Activated CD4-positive, alpha-beta memory T cell treated with anti-CD3 and anti-CD28 coated beads, Interleukin-2, amount 10 ng/mL, durations not matched to agents 7 days and 5 days (primary cell): ENCODE measurements around the gene GUCY2F. TPM values are rescaled to one million over a fixed set of nuclear protein-coding genes. Genes with fewer than 3 reads are reported as not detected.

Experiments
- CTCF ChIA-PET: fragments of 350-600 bp; sonication (Branson Sonifier 250); formaldehyde crosslinking; loops from one replicate; lab custom pipeline; 2021; ENCODE audit warnings: antibody characterized with exemption, inconsistent platforms; lab: Charles Lee
- POLR2A ChIA-PET: fragments of 350-600 bp; sonication (Branson Sonifier 250); formaldehyde crosslinking; loops from one replicate; lab custom pipeline; 2021; ENCODE audit warnings: antibody characterized with exemption; lab: Charles Lee
- DNase-seq: peaks from one replicate; pipeline ENCODE4 v3.0.0-alpha.2; 2020
- H3K27ac Mint-ChIP-seq: one replicate; pipeline ENCODE4 v1.8.0; 2021; ENCODE audit warnings: mild to moderate bottlenecking, mixed read lengths
- H3K27me3 Mint-ChIP-seq: one replicate; pipeline ENCODE4 v1.8.0; 2021; ENCODE audit warnings: mixed read lengths
- H3K36me3 Mint-ChIP-seq: one replicate; pipeline ENCODE4 v1.8.0; 2021; ENCODE audit warnings: low read depth, mixed read lengths
- H3K4me1 Mint-ChIP-seq: one replicate; pipeline ENCODE4 v1.8.0; 2021; ENCODE audit warnings: mixed read lengths
- H3K4me3 Mint-ChIP-seq: one replicate; pipeline ENCODE4 v1.8.0; 2021; ENCODE audit warnings: mild to moderate bottlenecking, mixed read lengths
- H3K9me3 Mint-ChIP-seq: one replicate; pipeline ENCODE4 v1.8.0; 2021; ENCODE audit warnings: mixed read lengths
- total RNA-seq, 2 experiments: library from RNA; stranded (reverse); gene quantifications; one replicate each; pipeline ENCODE4 v1.2.3, GENCODE V29; 2021

Gene GUCY2F
- total RNA-seq, result not detected

DNA sequence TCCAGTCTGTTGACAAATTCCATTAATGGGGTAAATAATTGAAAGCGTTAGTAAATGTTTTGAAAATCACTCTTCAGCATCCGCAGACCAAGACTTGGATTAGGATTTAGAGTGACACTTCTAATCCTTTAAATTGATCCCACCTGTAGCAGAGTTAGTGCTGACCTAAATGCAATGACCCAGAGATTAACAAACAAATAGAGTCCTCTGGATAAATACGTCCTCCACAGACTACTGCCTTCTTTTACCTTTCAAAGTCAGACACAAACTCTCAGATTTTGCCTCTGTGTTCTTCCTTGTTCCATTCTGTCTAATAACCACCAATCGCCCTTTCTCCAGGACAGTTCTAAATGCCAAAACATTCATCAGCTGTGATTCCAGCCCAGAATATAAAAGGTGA lies at the start of gene GUCY2F:
Gene GUCY2F, minus strand, starts transcription at position 101 of the 400 bp plus-strand sequence. CDS start 6,150 bp downstream, outside the sequence.
- no peak within 1 kb of the TSS for H3K4me3 Mint-ChIP-seq
- ChIA-PET CTCF (no interaction called here), POLR2A (no interaction called here)
- peaks cover 2% of the 10 kb centered on the region for H3K27me3 Mint-ChIP-seq
- no peaks in the 10 kb centered on the region for H3K4me1 Mint-ChIP-seq
- H3K9me3 Mint-ChIP-seq, result no peaks in the 10 kb centered on the region
- H3K27ac Mint-ChIP-seq, result no peak within 1 kb of the TSS
- H3K36me3 Mint-ChIP-seq, result no peaks in the 10 kb centered on the region
- DNase-seq, result no peak

DNA sequence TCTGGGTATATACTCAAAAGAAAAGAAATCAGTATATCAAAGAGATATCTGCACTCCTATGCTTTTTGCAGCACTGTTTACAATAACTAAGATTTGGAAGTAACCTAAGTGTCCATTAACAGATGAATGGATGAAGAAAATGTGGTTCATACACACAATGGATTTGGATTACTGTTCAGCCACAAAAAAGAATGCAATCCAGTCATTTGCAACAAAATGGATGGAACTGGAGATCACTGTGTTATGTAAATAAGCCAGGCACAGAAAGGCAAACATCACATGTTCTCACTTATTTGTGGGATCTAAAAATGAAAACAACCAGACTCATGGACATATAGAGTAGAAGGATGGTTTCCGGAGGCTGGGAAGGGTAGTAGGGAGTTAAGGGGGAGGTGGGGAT lies 37.1 kb upstream of the GUCY2F start:
- no peaks in the 10 kb centered on the region for H3K36me3 Mint-ChIP-seq
- H3K4me3 Mint-ChIP-seq, result no peak overlapping the region
- POLR2A ChIA-PET, result no interaction called here
- H3K4me1 Mint-ChIP-seq, result no peaks in the 10 kb centered on the region
- no peak overlapping the region for H3K27ac Mint-ChIP-seq
- DNase-seq, result no peak
- no peaks in the 10 kb centered on the region for H3K9me3 Mint-ChIP-seq
- H3K27me3 Mint-ChIP-seq, result peaks cover 15% of the 10 kb centered on the region
- CTCF ChIA-PET, result no interaction called here

DNA sequence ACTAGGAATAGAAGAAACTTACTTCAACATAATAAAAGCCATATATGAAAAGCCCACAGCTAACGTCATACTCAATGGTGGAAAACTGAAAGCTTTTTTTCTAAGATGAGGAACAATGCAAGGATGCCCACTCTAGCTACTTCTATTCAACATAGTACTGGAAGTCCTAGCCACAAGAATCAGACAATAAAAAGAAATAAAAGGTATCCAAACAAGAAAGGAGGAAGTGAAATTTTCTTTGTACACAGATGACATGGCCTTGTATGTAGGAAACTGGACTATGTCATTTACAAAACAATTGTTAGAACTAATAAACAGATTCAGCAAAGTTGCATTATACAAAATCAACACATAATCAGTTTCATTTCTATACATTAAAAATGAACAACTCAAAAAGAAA lies 29.2 kb upstream of the GUCY2F start:
- DNase-seq, result no peak
- ChIA-PET CTCF (no interaction called here), POLR2A (no interaction called here)
- H3K4me1 Mint-ChIP-seq, result no peaks in the 10 kb centered on the region
- H3K27ac Mint-ChIP-seq, result no peak overlapping the region
- H3K9me3 Mint-ChIP-seq, result no peaks in the 10 kb centered on the region
- peaks cover 28% of the 10 kb centered on the region for H3K27me3 Mint-ChIP-seq
- H3K36me3 Mint-ChIP-seq, result no peaks in the 10 kb centered on the region
- no peak overlapping the region for H3K4me3 Mint-ChIP-seq

DNA sequence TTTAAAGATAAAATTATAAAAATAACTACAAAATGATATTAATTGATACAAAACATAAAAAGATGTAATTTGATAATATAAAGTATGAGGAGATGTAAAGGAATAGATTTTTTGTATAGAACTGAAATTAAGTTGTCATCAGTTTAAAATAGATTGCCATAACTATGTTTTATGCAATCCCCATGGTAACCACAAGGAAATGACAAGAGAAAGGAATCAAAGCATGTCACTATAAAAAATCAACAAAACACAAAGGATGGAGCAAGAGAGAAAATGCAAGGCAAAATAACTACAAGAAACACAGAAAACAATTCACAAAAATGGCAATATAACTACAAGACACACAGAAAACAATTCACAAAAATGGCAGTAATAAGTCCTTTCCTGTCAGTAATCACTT lies 27.0 kb upstream of the GUCY2F start:
- POLR2A ChIA-PET, result no interaction called here

DNA sequence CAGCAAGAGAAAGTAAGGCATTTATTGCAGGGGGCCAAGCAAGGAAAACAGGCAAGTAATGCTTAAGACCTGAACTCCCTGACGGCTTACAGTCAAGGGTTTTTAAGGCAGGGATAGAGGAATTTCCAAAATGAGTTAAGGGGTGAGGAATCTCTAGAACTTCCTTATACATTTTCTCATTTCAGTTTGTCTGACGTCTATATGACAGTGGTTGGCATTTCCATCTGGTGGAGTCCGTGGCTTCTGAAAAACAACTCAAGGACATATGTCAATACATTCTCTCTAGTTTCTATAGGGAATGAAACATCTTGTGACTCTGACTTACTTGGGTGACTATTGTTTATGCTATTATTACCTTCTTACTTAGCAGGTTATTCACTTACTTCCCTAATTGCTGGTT lies 19.3 kb upstream of the GUCY2F start:
- ChIA-PET CTCF (no interaction called here), POLR2A (no interaction called here)
- no peak overlapping the region for H3K4me3 Mint-ChIP-seq
- no peaks in the 10 kb centered on the region for H3K4me1 Mint-ChIP-seq
- no peaks in the 10 kb centered on the region for H3K36me3 Mint-ChIP-seq
- H3K9me3 Mint-ChIP-seq, result no peaks in the 10 kb centered on the region
- DNase-seq, result no peak
- H3K27me3 Mint-ChIP-seq, result peaks cover 2% of the 10 kb centered on the region
- no peak overlapping the region for H3K27ac Mint-ChIP-seq

More for the DNA sequence above, 27.0 kb upstream of the GUCY2F start:
- Mint-ChIP-seq H3K9me3 (no peaks in the 10 kb centered on the region), H3K36me3 (no peaks in the 10 kb centered on the region), H3K4me1 (no peaks in the 10 kb centered on the region), H3K27ac (no peak overlapping the region), H3K27me3 (peaks cover 25% of the 10 kb centered on the region), H3K4me3 (no peak overlapping the region)
- CTCF ChIA-PET, result no interaction called here
- DNase-seq, result no peak

DNA sequence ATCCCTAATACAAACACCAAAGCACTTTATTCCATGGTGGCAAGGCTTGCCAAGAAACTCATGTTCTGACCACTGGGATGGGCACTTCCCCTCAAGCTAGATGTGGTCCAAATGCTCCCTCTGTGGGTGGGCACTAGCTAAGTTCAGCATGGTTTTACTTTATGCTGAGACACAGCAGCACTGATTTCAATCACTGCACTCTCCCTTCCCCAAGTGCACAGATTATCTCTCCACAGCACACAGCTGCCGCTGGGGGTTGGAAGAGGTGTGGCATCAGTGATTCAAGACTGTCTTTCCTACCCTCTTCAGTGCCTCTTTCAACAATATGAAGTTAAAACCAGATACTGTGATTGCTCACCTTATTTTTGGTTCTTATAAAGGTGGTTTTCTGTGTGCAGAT lies 16.5 kb upstream of the GUCY2F start:
- Mint-ChIP-seq H3K9me3 (no peaks in the 10 kb centered on the region), H3K27ac (no peak overlapping the region), H3K36me3 (no peaks in the 10 kb centered on the region), H3K27me3 (peaks cover 2% of the 10 kb centered on the region), H3K4me1 (no peaks in the 10 kb centered on the region), H3K4me3 (no peak overlapping the region)
- CTCF ChIA-PET, result no interaction called here
- POLR2A ChIA-PET, result no interaction called here
- DNase-seq, result no peak

DNA sequence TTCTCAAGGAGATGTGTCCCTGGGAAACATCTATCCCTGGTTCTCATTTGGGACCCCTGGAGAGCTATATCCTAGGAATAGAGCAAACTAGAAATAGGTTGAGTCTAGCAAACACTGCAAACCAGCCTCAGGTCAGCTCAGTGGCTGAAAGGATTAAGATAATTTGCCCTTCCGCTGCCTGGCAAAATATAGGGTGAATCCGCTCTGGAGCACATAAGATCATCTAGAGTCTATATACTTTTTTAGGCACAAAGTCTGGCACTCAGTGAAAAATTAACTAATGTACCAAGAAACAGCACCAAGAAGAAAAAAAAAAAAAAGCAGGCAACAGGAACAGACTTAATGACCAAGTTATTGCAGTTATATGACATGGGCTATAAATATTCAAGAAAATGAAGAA lies 7.3 kb upstream of the GUCY2F start:
- Mint-ChIP-seq H3K4me3 (no peak overlapping the region), H3K36me3 (no peaks in the 10 kb centered on the region), H3K27me3 (peaks cover 2% of the 10 kb centered on the region), H3K27ac (no peak overlapping the region), H3K9me3 (no peaks in the 10 kb centered on the region), H3K4me1 (no peaks in the 10 kb centered on the region)
- CTCF ChIA-PET, result interaction anchor here (1.1 kb wide), 1 partner anchor 402 kb away, joined by 3 read pairs; no protein-coding TSS in a partner anchor
- POLR2A ChIA-PET, result no interaction called here
- DNase-seq, result no peak

DNA sequence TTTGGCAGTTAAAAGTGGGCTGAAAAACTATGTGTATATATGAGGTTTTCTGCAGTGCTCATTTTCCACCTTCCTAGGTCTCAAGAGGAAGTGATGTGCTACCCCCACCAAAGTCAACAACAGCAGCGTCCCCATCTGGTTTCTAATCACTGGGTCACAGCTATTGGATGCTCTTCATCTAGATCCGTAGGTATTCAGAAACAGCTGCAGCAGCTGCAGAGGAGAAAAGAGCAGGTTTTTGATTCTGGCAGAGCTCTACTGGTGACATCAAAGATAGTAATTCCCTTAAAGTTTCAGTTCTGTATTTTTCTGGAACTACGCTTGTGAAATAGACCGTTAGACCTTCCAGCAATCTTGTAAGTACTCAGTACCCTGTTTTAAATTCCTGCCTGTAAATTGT lies 5.8 kb upstream of the GUCY2F start:
- no peak for DNase-seq
- CTCF ChIA-PET, result no interaction called here
- POLR2A ChIA-PET, result no interaction called here
- Mint-ChIP-seq H3K4me3 (no peak overlapping the region), H3K36me3 (no peaks in the 10 kb centered on the region), H3K9me3 (no peaks in the 10 kb centered on the region), H3K27me3 (peaks cover 3% of the 10 kb centered on the region), H3K27ac (no peak overlapping the region), H3K4me1 (no peaks in the 10 kb centered on the region)

DNA sequence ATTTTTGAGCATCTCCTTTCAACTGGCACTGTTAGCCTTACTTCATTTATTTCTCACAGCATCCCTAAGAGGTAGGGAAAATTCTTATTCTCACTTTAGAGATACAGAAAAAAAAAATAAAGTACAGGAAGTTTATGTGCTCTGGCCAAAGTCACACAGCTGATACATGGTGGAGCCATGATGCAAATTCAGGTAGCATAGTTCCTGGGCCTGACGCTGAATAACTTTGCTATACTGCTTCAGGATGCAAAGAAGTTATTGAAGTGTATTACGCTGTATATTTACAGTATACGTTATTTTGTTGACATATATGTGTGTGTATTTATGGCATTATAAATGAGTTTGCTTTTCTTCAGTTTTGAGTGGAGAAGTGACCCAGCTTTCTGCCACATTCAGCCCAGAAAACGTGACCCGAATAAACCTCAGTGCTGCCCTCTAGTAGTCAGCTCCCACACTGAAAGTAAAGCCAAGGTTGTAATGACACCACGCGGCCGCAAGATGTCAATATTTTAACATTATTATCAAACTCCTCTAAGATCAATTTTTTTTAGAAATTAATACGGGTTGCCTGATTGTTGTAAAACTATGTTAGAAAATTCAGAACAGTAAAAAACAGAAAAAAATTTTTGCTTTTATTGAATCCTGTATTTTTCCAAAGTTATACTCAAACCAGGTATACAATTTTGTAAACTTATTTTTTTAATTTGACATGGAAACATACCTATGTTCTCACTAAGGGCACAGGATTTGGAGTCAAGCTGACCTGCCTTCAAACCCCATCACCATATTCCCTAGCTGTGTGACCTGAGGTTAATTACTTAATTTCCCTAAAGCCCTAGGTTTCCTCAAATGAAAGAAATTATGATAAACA lies 3.8 kb upstream of the GUCY2F start:
- peaks cover 3% of the 10 kb centered on the region for H3K27me3 Mint-ChIP-seq
- H3K4me1 Mint-ChIP-seq, result no peaks in the 10 kb centered on the region
- no peak overlapping the region for H3K4me3 Mint-ChIP-seq
- POLR2A ChIA-PET, result interaction anchor here (1.1 kb wide), 1 partner anchor 50 kb away, joined by 3 read pairs; the partner anchor contains the start of gene NXT2
- H3K27ac Mint-ChIP-seq, result no peak overlapping the region
- peak; percentile 58 for DNase-seq
- no peaks in the 10 kb centered on the region for H3K9me3 Mint-ChIP-seq
- H3K36me3 Mint-ChIP-seq, result no peaks in the 10 kb centered on the region
- CTCF ChIA-PET, result interaction anchor here (0.8 to 2.6 kb wide), 13 partner anchors 9 to 407 kb away, joined by 3 to 19 read pairs (median 4); no protein-coding TSS in a partner anchor

DNA sequence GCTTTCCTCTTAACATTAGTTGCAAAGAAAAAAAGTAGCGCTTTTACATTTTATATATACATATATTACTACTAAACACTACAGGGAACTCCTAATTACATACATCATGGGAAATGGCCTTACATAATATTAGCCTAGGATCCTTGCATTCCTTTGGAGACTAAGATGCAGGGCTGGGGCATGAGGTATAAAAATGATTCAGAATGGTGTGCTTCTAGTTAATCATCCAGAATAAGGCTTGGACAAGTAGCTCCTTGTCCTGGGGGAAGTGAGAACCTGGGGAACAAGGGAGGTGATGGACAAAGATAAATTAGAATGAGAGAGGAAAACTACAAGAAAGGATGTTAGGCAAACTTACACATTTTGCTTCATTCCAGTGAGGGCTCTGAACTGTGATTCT lies 3.0 kb upstream of the GUCY2F start:
- CTCF ChIA-PET, result interaction anchor here (0.8 to 2.6 kb wide), 6 partner anchors 11 to 406 kb away, joined by 3 to 19 read pairs (median 6); no protein-coding TSS in a partner anchor
- DNase-seq, result no peak
- Mint-ChIP-seq H3K27ac (no peak overlapping the region), H3K27me3 (peaks cover 3% of the 10 kb centered on the region), H3K4me3 (no peak overlapping the region), H3K9me3 (no peaks in the 10 kb centered on the region), H3K36me3 (no peaks in the 10 kb centered on the region), H3K4me1 (no peaks in the 10 kb centered on the region)
- POLR2A ChIA-PET, result no interaction called here

DNA sequence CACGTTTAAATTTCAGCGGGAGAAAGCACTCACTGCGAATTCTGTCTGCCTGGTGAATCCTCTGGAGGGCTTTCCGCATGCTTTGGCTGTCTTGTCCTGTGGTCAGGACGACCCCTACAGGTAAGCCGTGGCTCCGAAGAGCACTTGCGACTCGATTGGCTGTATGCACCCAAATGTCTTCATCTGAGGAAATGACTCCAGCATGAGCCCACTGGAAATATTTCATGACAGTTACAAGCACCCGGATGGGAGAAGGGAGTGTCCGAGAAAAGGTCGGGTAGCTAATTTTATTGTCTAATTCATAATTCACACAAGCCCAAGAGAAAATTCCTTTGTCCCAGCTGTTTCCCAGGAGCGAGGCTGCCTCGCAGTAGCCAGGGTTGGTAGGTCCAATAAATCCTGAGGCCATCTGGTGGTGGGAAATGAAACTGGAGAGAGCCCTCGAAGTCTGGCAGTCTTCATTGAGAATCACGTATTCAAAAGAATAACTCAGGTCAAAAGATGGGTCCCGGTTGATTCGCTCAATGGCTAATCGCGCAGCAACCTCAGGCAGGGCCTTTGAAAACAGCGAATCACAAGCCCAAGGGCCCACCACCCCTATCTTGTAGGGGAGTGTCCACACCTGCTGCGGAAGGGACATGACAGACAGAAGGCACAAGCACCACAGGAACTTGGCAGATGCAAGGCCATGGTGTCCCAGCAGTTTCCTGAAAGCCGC lies 6.6 kb downstream of the GUCY2F start:
- ChIA-PET POLR2A (no interaction called here), CTCF (no interaction called here)
- no peaks in the 10 kb centered on the region for H3K36me3 Mint-ChIP-seq
- H3K4me3 Mint-ChIP-seq, result no peak overlapping the region
- H3K27ac Mint-ChIP-seq, result no peak overlapping the region
- no peak for DNase-seq
- H3K4me1 Mint-ChIP-seq, result peaks cover 2% of the 10 kb centered on the region
- no peaks in the 10 kb centered on the region for H3K27me3 Mint-ChIP-seq
- no peaks in the 10 kb centered on the region for H3K9me3 Mint-ChIP-seq

DNA sequence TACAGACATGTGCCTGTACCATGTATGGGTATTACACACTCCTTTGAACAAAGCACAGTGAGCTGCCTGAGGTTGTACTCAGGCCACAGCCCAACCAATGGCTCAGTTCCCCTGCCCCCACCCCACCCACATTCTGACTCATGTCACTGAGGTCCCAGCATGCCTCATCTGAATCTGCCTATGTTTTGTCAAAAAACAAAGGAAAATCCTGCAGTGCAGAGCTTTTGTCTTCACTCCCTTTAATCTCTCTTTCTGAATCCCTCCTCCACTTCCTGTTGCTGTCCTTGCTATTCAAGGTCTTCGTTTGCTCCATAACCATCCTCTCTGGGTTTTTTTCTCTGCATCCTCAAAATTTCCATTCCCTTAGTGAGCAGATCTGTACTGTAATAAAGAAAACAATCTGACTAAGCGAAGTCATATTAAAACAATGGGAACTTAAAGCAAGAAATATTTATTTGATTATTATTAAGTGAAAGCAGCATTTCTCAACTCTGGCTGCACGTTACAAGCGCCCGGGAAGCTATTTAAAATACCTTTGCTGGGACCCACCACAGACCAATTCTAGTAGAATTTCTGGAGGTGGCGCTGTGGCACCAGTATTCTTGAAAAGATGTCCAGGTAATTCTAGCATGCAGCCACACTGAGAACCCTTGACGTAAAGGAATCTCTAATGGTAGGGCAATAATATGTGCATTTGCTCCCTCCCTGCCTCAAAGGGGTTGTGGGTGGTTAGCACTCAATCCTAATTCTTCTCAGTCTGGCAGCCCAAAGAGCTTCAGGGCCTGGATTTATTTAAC lies 8.7 kb downstream of the GUCY2F start:
- Mint-ChIP-seq H3K4me1 (peaks cover 2% of the 10 kb centered on the region), H3K36me3 (no peaks in the 10 kb centered on the region), H3K27ac (no peak overlapping the region), H3K4me3 (no peak overlapping the region), H3K9me3 (no peaks in the 10 kb centered on the region), H3K27me3 (no peaks in the 10 kb centered on the region)
- ChIA-PET POLR2A (no interaction called here), CTCF (interaction anchor here (1.7 kb wide), 1 partner anchor 12 kb away, joined by 6 read pairs; no protein-coding TSS in a partner anchor)
- no peak for DNase-seq

DNA sequence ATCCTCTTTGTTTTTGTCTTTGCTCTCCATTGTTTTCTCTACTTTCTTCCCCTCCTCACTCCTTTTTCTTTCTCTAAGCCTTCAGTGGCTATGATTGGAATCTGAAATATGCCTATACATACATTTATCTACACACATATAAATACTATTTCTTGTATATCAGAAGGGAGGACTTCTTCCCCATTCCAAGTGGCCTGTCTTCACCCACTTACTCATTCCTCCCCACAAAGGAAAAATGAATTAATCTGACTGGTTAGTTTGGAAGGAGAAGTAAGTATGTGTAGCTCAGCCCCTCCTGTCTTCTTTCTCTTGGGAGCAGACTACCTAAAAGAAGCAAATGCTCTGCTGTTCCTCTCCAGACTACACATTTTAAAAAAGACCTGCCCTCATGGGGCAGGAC lies 17.7 kb downstream of the GUCY2F start:
- ChIA-PET CTCF (no interaction called here), POLR2A (no interaction called here)
- Mint-ChIP-seq H3K4me1 (no peaks in the 10 kb centered on the region), H3K36me3 (no peaks in the 10 kb centered on the region), H3K27ac (no peak overlapping the region), H3K4me3 (no peak overlapping the region), H3K27me3 (peaks cover 8% of the 10 kb centered on the region), H3K9me3 (no peaks in the 10 kb centered on the region)
- no peak for DNase-seq
